GM19324 (cell line): ENCODE results near the gene KCND1.
A peak's percentile ranks its signal among the peaks of the same experiment; 100 is the strongest.
"Not testable (repeated sequence)": the region's sequence is repeated elsewhere in the genome, so short reads cannot be mapped to it uniquely, and the experiment has no call there.

Experiments used
- ATAC-seq: cut with Tn5 transposase; IDR thresholded peaks from one replicate; pipeline ENCODE4 v1.9.1; 2021; ENCODE audit warnings: mild to moderate bottlenecking, moderate library complexity; ENCODE audit not compliant: unreplicated experiment, low FRiP score

The KCND1 gene

GRCh38 chrX:48971249-48972219 is at the start of gene KCND1:
Gene KCND1 (minus strand): TSS chrX:48971844. CDS start chrX:48970271, 1,573 bp downstream.
- no peak for ATAC-seq

GRCh38 chrX:49019599-49020249 is 48.1 kb upstream of the KCND1 start:
- no peak for ATAC-seq

- ATAC-seq: no peak
Measured at GRCh38 chrX:49019050-49019449, 47.4 kb upstream of the KCND1 start.

GRCh38 chrX:49003696-49004095 is 32.1 kb upstream of the KCND1 start:
- ATAC-seq: no peak

GRCh38 chrX:49002091-49002935 is 30.7 kb upstream of the KCND1 start, which contains the start of gene GRIPAP1:
Gene GRIPAP1 (minus strand): TSS chrX:49002264. CDS start chrX:49002229, 35 bp downstream.
- ATAC-seq: peak; percentile 74

GRCh38 chrX:49001521-49002090 is 30.0 kb upstream of the KCND1 start:
- peak; percentile 34 for ATAC-seq

- no peak for ATAC-seq
Measured at GRCh38 chrX:49000636-49001035, 29.0 kb upstream of the KCND1 start.

GRCh38 chrX:48999030-48999429 is 27.4 kb upstream of the KCND1 start:
- no peak for ATAC-seq

GRCh38 chrX:48998391-48998790 is 26.7 kb upstream of the KCND1 start:
- no peak for ATAC-seq

- no peak for ATAC-seq
Measured at GRCh38 chrX:48997865-48998264, 26.2 kb upstream of the KCND1 start.

- no peak for ATAC-seq
Measured at GRCh38 chrX:48997455-48997854, 25.8 kb upstream of the KCND1 start.

GRCh38 chrX:48996969-48997368 is 25.3 kb upstream of the KCND1 start:
- ATAC-seq: no peak

- ATAC-seq: no peak
Measured at GRCh38 chrX:48992341-48992740, 20.7 kb upstream of the KCND1 start.

GRCh38 chrX:48989483-48989882 is 17.8 kb upstream of the KCND1 start:
- no peak for ATAC-seq

GRCh38 chrX:48983896-48984295 is 12.3 kb upstream of the KCND1 start:
- no peak for ATAC-seq

GRCh38 chrX:48983081-48983480 is 11.4 kb upstream of the KCND1 start:
- no peak for ATAC-seq

- no peak for ATAC-seq
Measured at GRCh38 chrX:48981178-48981577, 9.5 kb upstream of the KCND1 start.

- ATAC-seq: not testable (repeated sequence)
Measured at GRCh38 chrX:48980341-48980740, 8.7 kb upstream of the KCND1 start.

- no peak for ATAC-seq
Measured at GRCh38 chrX:48978226-48978625, 6.6 kb upstream of the KCND1 start.

- no peak for ATAC-seq
Measured at GRCh38 chrX:48976086-48976485, 4.4 kb upstream of the KCND1 start.
